ENCODE data around the gene RNF175.

The RNF175 gene

GRCh38 chr4:153784166-153784699 is 24.4 kb upstream of the RNF175 start:
- no peak for DNase-seq

- no peak for DNase-seq
Observed at GRCh38 chr4:153782581-153782980, 22.8 kb upstream of the RNF175 start.

DNA sequence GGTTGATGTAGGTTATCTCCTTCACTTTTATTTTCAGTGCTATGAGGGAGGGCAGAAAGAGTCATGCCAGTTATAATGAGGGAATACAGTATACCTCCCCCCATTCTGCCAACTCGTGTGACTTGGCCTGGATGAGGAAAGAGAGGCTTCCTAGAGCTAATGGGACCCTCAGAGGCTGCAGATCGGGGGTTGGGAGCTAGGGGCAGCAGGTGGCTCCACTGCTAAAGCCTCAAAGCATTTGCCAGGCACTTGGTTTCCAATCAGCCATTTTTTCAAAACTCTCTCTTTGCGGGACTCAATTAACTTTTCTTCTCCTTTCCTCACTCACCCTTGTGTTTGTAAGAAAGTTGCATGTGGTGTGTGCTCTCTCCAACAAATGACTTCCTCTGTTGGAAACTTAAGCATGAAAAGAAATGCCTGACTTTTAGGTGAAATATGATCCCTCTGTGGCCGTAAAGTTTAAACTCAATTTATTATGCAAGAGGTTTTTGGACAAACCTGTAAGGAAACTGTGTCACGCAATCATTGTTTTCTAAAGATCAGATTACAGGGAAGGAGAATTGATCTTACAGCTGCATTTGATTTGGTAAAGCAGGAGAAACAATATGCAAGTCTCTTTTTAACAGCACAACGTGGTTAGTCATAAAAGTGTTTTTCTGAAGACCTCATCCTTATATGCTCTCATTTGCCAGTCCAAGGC is 22.0 kb upstream of the RNF175 start:
- DNase-seq = no peak

- DNase-seq = no peak
Observed at GRCh38 chr4:153781280-153781679, 21.5 kb upstream of the RNF175 start.

- DNase-seq = no peak
Observed at GRCh38 chr4:153780876-153781275, 21.1 kb upstream of the RNF175 start.

- DNase-seq = no peak
Observed at GRCh38 chr4:153780221-153780620, 20.4 kb upstream of the RNF175 start.

DNA sequence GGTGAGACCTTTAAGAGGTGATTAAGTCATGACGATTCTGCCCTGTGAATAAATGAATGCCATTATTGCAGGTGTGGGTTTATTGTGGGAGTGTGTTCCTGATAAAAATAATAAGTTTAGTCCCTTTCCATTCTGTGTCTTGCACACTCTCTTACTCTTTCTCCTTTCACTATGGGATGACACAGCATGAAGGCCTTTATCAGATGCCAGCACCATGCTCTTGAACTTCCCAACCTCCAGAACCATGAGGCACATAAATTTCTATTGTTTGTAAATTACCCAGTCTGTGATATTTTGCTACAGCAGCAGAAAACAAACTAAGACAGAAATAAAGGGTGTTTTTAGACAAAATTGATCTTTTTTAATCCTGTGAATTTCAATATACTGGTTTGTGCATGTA is 18.6 kb upstream of the RNF175 start:
- no peak for DNase-seq

DNA sequence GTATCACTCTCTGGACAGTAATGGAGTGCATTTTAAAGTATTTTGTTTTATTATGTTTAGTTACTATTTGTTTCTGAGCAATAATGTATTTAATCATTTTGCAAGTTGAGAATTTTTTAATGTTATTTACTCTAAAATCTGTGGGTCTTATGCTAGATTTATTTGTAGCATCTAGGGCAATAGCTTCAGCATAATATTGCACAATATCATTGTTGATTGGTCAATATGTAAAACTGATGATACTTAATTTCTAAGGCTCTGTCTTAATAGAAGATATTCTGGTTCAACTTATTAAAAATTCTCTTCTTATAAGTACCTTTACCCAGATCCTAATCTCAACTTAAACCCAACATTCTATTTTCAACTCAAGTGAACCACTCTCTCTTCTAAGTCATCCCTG is 17.6 kb upstream of the RNF175 start:
- no peak for DNase-seq

DNA sequence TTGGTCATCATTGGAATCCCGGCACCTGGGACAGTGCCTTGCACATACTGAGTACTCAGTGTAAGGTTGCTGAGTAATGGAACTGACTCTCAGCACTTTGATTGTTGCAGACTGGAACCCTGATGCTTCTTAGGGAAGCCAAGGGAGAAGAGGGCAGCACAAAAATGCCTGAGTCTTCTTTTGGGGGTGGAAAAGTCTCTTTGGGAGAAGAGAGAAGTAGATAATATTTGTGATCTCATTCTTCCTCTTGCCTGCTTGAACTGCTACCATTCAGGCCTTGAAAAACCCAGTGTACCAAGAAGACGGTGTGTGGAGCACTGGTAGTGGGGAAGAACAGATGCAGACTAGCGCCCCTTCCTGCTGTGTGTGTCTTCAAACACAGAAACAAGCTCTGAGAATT is 16.8 kb upstream of the RNF175 start:
- DNase-seq = no peak

GRCh38 chr4:153773236-153773690 is 13.4 kb upstream of the RNF175 start:
- DNase-seq = no peak

DNA sequence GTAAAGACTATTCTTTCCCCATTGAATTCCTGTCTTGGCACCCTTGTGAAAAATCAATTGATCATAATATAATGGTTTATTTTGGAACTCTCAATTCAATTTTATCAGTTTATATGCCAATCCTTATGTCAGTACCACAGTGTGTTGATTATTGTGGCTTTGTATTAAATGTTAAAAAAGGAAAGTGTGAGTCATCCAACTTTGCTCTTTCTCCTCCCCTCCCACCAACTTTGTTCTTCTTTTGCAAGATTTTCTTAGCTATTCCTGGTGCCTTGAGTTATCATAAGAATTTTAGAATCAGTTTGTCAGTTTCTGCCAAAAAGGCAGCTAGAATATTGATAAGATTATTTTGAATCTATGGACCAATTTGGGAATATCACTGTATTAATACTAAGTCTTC is 11.2 kb upstream of the RNF175 start:
- no peak for DNase-seq

- DNase-seq = no peak
Observed at GRCh38 chr4:153766758-153767157, 6.9 kb upstream of the RNF175 start.

DNA sequence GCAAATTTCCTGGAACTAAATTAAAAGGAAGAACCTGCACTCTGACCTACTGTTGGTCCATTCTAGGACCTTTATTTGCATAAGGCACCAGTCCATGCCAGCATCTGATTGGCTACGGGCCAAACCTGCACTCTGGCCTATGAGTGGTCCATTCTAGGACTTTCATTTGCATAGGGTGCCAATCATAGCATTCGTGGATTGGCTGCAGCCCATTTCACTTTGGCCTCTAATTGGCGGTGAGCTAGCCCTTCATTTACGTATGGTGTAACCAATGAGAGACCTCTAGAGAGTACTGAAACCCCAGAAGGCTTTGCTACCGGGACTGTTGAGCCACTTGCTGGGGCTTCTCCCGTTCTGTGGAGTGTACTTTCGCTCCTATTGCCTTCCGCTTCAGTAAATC is 6.1 kb upstream of the RNF175 start:
- no peak for DNase-seq

DNA sequence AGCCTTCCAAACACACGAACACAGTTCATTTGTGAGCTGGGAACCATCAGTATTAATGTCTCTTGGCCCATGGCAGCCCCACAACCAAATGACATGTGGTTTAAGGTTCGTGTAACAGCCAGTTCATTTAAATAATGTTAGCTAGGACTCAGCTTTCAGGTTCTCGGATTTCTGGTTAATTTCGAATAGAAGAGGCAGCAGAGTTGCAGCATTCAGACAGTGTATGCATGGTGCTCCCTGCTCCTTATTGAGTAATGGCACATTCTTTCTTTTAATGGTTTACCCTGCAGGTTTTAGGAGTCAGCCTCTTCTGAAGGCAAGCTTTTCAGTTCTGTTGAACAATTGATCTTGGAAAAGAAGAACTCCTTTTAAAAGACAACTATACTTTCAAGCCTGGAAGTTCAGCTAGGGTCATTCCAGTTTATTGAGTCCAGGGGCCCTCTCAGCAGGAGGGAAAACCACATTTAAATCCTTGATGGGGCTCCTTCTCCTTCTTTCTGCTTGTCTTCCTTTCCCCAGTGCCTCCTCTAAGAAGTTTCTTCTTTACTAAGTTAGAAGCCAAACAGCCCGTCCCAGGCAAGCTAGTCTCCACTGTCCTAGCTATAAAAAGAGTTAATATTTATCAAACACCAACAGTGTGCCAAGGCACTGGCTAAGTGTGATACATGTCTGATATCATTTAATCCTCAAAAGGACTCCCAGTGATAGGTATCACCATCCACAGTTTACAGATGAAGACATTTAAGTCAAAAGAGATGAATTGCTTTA is 5.0 kb upstream of the RNF175 start:
- no peak for DNase-seq

DNA sequence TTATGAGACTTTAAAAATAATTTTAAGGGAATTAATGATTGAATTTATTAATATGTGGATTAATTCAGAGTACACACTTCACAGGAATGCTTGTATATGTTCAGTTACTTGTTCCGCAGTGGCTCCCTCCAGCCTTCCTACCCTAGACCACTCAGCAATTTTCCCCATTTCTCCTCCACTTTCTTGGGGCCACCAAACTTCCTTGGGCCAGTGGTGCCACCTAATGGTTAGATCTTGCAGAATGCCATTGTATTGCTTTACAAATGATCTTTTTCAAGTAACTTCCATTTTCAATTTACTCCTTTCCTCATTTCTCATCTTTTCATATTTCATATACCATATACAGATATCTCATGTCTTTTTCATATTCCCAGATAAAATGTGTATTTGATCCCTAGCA is 3.6 kb upstream of the RNF175 start:
- DNase-seq = no peak

DNA sequence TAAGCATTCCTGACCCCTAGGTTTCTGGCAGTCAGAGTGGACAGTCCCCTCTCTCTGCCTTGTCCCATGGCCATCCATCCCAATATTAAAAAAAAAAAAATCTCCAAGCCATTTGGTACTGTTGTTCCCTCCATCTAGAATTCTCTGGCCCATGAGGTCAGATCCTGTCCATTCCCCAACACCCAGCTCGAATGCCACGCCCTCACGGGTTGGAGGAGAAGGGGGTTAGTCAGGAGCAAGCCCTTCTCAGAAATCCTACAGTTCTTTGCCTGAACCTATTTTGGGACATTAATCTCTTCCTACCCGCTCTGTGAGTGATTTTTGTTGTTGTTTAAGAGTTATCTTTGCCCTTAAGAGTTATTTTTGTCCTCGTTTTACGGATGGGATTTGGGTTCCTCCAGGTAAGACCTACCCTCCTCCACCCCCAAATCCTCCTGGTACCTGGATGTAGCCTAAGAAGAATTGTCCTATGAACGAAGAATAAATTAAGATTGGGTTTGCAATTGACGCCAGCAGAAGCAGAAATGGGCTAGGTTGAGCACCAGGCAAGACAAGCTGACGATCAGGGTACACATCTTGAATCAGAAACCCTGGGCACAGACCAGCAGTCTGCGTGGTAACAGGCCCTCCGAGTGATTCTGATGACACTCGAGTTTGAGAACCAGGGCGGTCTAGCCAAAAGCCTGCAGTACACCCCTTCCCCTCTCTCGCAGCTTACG is 977 bp downstream of the RNF175 start:
- no peak for DNase-seq

DNA sequence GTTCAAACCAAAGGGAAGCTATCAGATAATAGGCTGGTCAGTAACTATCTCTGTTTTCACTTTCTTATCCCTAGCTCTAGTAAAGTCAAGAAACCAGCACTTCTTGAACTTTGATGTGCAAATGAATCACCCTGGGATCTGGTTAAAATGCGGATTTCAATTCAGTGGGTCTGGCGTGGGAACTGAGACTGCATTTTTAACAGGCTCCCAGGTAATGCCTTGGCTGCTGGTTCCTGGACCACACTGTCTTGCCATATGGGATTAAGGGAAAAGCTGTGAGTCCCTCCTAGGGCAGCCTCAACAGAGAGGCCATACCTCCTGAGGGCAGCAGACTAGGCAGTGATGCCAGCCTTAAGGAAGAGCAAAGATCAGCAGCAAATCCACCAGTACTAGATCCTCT is 1.7 kb downstream of the RNF175 start:
- no peak for DNase-seq

- no peak for DNase-seq
Observed at GRCh38 chr4:153757407-153757806, 2.4 kb downstream of the RNF175 start.

DNA sequence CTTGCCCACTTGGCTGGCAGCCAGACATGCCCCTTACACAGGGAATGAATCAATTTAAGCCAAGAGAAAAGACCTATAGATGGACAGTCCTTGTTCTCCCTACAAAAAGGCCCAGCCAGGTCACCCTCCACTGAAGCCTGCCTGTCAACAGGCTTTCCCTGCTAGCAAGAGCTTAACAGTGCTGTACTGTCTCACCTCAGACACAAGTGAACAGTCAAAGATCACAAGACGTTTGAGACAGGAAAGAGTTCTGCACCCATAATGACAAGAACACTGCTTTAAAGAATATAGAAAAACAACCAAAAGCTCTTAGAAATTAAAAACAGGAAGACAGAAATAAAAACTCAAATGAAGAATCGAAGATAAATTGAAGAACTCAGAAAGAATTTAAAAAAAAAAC is 4.6 kb downstream of the RNF175 start:
- DNase-seq = no peak

DNA sequence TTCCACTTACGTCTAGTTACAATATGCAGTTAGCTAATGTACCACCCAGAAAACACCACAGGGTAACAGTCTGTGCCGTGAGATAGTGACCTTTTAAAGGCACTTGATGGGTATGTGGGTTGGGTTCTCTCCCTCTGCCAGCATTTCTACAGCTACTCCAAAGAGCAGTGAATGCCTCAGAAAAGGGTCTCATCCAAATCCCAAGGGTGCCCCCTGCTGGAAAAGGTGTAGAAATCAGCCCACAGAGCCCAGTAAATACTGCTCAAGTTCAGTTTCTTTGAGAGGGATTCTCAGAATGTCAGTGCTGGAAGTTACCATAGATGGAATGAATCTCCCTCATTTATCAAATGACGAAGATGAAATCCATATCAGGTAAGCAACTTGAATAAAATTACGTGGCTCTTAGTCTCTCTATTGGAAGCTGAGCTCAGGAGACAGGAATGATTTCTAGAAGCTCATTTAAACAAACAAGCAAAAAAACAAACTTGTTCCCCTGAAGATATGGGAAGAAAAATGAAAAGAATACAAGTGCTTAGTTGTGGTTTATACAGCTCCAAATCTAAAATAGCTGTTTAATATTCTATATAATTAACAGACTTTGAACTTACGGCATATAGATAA is 9.5 kb downstream of the RNF175 start:
- peak; percentile 76 for DNase-seq

DNA sequence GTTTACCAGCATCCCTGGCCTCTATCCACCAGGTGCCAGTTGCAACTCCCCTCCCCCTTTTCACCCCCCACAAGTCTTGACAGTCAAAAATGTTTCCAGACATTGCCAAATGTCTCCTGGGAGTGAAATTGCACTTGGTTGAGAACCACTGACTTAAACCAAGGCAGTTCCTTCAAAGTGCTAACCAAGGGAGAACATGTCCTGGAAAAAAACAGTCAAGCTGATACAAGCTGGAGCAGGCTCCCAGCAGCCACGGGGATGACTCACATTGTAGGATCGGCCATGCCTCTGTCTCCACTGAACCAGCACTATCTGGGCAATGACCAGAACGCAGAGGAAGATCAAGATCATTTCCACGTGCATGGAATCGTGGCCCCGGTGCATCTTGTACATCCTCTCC is 11.4 kb downstream of the RNF175 start:
- no peak for DNase-seq

- DNase-seq = no peak
Observed at GRCh38 chr4:153747406-153747955, 12.3 kb downstream of the RNF175 start.

- DNase-seq = no peak
Observed at GRCh38 chr4:153745651-153746050, 14.2 kb downstream of the RNF175 start.

All from stimulated activated CD8-positive, alpha-beta memory T cell treated with anti-CD3 and anti-CD28 coated beads, Interleukin-4, amount 100 ng/mL, for 48 hours (primary cell).